NCI-H1417 (cell line): ENCODE results near the gene TWIST1.

Source experiments
- DNase-seq, 3 experiments: peaks; one replicate each; lab custom pipeline; 2025; lab: John Stamatoyannopoulos, UW

TWIST1 gene

DNA sequence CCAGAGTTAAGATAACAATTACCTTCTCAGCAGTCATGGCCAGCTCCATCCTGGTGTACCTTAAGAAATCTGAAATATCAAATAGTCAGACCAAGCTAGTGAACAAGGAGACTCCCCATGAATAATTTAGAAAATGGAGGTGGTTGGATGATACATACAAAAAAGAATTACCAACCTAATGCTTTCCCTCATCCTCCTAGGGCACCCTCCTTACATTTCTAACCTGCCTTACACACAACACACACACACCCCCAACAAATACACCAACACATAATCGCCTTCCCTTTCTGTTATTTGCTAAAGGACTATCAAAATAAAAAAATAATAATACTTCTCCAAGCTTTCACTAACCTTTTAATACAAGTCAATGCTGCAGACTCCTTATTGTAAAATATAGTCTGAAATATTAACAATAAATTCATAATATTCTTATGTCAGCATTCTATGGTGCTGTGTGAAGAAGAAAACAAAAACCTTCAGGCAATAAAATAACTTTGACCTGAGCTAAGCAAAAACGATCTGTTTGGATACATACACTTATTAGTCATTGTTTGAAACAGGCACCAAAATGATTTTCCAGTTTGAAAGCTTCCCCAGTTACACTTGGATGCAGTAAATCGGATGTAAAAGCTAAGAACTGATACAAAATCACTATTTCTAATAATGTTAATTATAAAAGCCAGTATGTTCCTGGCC, 3.4 kb downstream of the TWIST1 start:
- no peak for DNase-seq

- DNase-seq: no peak
These were observed 4.5 kb downstream of the TWIST1 start for GRCh38 chr7:19113002-19113350.

- DNase-seq: no peak
These were observed 5.0 kb downstream of the TWIST1 start for GRCh38 chr7:19112274-19113001.

GRCh38 chr7:19111474-19112273, 5.8 kb downstream of the TWIST1 start:
- DNase-seq: no peak

GRCh38 chr7:19110776-19111175, 6.7 kb downstream of the TWIST1 start:
- no peak for DNase-seq

DNA sequence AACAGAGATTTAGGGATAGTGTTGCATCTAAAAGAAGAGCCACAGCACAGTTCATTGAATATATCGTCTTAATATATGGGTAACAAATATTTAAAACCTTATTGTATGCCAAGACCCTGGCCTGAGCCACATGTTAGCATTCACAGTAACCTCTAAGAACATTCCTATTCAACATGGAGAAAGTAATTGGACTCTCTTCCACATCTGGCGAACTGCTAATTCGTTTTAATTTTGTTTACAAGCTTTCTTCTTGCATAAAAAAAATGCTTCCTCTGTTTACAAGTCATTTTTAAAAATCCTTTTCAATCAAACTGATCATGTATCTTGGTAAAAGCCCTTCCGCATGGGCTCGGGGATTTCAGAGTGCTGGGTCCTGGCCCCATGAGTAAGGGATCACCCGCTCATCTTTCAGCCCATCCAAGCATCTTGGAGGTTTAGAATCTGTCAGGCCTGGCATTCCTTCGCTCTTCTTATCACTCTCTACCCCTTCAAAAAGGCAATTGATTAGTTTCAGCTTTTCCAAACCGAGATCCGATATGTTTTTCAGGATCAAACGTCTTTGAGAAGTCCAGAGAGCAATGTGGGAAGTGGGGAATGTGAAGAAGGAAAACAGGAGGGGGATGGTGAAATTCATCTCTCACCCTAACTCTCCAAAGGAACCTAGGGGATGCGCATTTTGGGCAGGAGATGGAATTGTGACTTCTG, 7.3 kb downstream of the TWIST1 start:
- DNase-seq: no peak

GRCh38 chr7:19109000-19109946, 8.2 kb downstream of the TWIST1 start:
- DNase-seq: no peak

- DNase-seq: peak; percentile 19 to 65 (median 54)
These were observed 9.9 kb downstream of the TWIST1 start for GRCh38 chr7:19107356-19108146.

GRCh38 chr7:19107081-19107355, 10.4 kb downstream of the TWIST1 start:
- peak in 1 of 3 experiments; percentile 36 for DNase-seq

- peak in 2 of 3 experiments; percentile 44 to 59 for DNase-seq
These were observed 11.0 kb downstream of the TWIST1 start for GRCh38 chr7:19106241-19107080.

DNA sequence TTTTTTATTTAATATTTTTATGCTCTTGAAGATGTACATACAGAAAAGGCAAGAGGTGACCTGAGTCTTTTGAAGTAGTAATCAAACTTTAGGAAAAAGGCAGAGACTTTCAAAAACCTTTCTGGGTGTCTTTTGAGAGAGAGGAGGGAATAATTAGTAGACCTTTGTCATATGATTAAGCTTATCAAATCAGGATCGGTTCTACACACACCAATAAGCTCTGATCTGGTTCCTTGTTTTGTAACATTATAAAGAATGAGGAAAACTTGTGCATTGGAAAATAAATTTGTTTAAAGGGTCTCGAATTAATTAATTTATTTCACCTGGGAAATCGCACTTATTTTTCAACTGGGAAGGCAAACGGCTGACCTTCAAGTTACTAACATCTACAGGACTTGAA, 11.9 kb downstream of the TWIST1 start:
- DNase-seq: no peak

- DNase-seq: no peak
These were observed 12.6 kb downstream of the TWIST1 start for GRCh38 chr7:19104811-19105210.

GRCh38 chr7:19102884-19103283, 14.6 kb downstream of the TWIST1 start:
- no peak for DNase-seq

GRCh38 chr7:19101909-19102308, 15.5 kb downstream of the TWIST1 start:
- no peak for DNase-seq

GRCh38 chr7:19101472-19101871, 16.0 kb downstream of the TWIST1 start:
- no peak for DNase-seq

DNA sequence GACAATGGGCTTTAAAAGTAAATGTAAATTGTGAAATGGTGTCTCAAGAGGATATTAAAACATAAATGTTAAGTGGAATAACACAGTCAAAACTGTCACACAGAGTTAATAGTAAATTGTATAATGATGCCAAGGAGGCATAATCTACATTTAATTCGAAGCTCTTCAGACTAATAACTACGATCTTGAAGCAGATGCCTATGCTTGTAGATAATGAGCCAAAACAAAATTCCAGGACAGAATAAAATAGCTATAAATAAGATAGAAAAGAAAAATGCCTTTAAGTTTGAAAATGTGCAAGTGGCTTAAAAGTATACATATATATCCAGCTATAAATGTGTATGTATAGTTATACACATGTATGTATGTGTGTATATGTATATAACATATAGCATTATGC, 17.5 kb downstream of the TWIST1 start:
- DNase-seq: no peak

DNA sequence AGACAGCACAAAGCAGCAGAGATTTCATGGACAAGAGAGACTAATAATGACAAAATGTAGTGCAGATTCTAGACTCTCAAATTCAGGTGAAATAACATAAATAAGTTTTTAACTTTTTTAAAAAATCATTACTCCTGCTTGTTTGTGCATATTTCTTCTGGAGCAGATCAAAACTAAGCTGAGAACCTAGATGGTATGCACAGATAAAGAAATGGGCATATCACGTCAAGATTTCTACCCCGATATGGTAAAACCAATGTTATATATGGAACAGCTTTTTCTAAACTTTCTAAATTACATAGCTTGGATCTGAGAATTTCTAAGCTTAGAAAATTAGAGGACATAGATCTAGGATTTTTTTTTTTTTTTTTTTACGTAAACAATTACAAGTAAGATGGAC, 18.2 kb downstream of the TWIST1 start:
- no peak for DNase-seq

DNA sequence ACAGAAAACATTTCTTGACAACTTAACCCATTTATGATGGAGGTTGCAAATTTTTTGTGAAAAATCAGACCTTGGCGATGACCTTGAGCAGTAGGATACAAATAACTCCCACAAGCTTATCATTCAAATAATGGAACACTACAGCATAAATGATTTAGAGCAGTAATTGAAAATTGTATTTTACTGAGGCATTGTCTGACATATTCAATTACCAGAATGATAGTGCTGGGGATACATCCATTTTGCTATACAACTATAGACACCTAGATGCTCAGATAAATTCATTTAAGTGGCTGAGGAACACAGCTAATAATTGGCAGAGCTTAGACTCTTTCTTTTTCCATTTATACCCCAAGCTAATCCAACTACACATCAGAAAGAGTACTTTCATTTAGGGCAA, 18.9 kb downstream of the TWIST1 start:
- DNase-seq: no peak

DNA sequence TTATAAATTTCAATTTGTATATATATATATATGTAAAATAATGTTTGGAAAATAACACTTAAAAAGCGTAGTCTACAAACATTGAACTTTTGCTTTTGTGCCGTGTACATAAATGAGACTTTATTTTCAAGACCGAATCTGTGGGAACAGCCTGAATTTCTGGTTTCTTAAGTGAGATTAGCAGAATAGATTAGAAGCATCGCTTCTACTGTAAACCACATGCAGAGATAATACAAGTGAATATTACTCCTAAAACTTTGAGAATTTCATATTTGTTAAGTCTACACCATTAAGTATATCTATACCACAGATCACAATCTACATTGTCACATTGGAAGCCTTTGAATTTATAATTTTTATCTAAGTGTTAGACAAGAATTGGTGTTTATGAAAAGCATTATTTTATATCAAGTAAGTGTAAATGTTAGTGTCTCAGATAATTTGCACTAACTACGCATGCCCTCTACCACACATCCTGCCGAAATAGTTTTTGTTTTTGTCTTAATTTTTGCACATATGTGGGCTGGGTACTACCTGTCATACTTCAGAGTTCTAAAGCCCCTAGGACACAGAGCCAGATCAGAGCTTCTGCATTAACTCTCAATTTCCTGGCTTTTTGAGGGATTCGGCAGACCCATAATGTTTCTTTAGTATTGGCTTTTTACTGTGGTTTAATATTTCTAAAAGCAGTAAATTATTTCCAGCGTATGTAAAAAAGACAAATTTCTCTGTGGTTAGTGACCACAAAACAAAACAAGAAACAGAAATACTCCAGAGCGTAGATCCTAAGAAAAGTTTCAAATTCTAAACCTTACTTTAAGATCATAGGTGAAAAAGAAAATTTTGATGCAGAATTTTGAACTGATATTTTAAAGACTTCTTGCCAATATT, 20.0 kb downstream of the TWIST1 start:
- no peak for DNase-seq
